ENCODE measurements around the gene AMH. TPM values are rescaled to one million over a fixed set of nuclear protein-coding genes. Genes with fewer than 3 reads are reported as not detected.
"Not testable (repeated sequence)": the region's sequence is repeated elsewhere in the genome, so short reads cannot be mapped to it uniquely, and the experiment has no call there.

The AMH gene
- polyA plus RNA-seq (2013): 0.40 TPM

DNA sequence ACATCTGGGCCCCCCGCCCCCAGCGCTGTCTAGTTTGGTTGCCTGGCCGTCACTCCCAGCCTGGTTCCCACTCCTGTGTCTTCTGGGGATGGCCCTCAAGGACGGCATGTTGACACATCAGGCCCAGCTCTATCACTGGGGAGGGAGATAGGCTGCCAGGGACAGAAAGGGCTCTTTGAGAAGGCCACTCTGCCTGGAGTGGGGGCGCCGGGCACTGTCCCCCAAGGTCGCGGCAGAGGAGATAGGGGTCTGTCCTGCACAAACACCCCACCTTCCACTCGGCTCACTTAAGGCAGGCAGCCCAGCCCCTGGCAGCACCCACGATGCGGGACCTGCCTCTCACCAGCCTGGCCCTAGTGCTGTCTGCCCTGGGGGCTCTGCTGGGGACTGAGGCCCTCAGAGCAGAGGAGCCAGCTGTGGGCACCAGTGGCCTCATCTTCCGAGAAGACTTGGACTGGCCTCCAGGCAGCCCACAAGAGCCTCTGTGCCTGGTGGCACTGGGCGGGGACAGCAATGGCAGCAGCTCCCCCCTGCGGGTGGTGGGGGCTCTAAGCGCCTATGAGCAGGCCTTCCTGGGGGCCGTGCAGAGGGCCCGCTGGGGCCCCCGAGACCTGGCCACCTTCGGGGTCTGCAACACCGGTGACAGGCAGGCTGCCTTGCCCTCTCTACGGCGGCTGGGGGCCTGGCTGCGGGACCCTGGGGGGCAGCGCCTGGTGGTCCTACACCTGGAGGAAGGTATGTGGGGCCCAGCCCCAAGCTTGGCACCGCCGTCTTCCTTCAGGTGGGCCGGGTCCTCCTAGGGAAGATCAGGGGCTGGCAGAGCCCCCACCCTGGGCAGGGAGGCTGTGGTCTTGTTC is at the start of gene AMH:
Gene AMH (plus strand): TSS at position 314 of the 857 bp plus-strand sequence. CDS start 10 bp downstream, at position 324.
- Histone ChIP-seq H3K27me3 (replicated peaks in 2 of 5; ENCODE audit: control insufficient read depth in 4 of 5, insufficient read depth in 5 of 5, low read length in 4 of 5) (peaks cover 0 to 53% (median 7%) of the 10 kb centered on the region in 5 experiments), H3K4me3 (ENCODE audit: control insufficient read depth in 1 of 7, extremely low read depth in 1 of 7, insufficient read depth in 4 of 7, low read depth in 2 of 7, low read length in 6 of 7) (peak within 1 kb of the TSS in 1 of 7 experiments; percentile 32), H3K36me3 (ENCODE audit: control insufficient read depth in 4 of 4, insufficient read depth in 4 of 4, low read length in 3 of 4) (peaks cover 5 to 52% (median 37%) of the 10 kb centered on the region in 4 experiments), H3K4me1 (ENCODE audit: control extremely low read depth in 1 of 4, control insufficient read depth in 4 of 4, insufficient read depth in 4 of 4, low read length in 3 of 4) (peaks cover 0 to 43% (median 36%) of the 10 kb centered on the region in 4 experiments), H3K27ac (ENCODE audit: insufficient read depth in 1 of 2, low read depth in 1 of 2, low read length in 2 of 2, poor library complexity in 1 of 2, severe bottlenecking in 2 of 2) (no peak within 1 kb of the TSS), H3K9me3 (ENCODE audit: control extremely low read depth in 1 of 5, control insufficient read depth in 4 of 5, insufficient read depth in 2 of 5, low read depth in 1 of 5, low read length in 4 of 5) (no peaks in the 10 kb centered on the region)
- ChIA-PET POLR2A (interaction anchor here (0.5 to 1.6 kb wide), 5 partner anchors 10 to 348 kb away, joined by 3 to 7 read pairs (median 4); no protein-coding TSS in a partner anchor), CTCF (interaction anchor here (0.7 to 7.5 kb wide), 2 partner anchors 9 to 45 kb away, joined by 4 to 52 read pairs; no protein-coding TSS in a partner anchor)
- 89% methylated on average over 21 of the region's 27 CpGs for WGBS (ENCODE audit: insufficient coverage)
- DNase-seq: no peak

DNA sequence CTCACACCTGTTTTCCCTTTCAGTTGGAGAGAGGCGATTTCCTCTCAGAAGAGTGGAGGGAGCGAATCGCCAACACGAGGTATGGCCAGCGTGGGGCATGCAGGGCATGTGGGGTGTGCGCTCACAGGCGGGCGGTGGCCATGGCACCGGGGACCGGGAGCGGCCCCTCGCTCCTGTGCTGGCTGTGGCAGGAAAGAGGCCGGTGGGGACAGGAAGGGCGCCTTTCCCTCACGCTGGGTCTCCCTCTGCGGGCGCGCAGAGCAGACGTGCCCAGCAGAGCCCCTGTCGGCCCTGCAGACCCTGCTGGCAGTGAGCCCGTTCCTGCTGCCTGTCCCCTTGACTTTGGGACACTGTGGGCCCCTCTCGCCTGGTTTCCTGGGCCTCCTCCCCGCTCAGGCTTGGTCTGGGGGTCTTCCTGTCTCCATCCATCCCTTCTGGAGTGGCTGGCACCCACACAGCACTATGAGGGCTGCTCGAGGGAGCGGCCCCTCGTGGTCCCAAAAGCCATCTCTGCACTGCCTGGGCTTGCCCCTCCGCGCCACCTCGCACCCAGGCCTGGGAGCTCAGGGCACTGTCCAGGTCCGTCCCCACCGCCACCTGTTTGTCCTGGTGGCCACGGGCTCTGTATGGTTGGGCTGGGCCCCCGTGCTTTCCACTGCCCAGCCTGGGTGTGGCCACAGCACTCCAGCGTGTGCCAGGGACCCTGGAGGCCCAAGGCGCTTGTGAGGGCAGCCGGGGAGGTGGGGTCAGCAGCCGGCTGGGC is 49.1 kb upstream of the AMH start:
- Histone ChIP-seq H3K36me3 (ENCODE audit: control insufficient read depth in 4 of 4, insufficient read depth in 4 of 4, low read length in 3 of 4) (peaks cover 0 to 77% (median 47%) of the 10 kb centered on the region in 4 experiments), H3K27ac (ENCODE audit: insufficient read depth in 1 of 2, low read depth in 1 of 2, low read length in 2 of 2, poor library complexity in 1 of 2, severe bottlenecking in 2 of 2) (no peak overlapping the region), H3K9me3 (ENCODE audit: control extremely low read depth in 1 of 5, control insufficient read depth in 4 of 5, insufficient read depth in 2 of 5, low read depth in 1 of 5, low read length in 4 of 5) (no peaks in the 10 kb centered on the region), H3K4me1 (ENCODE audit: control extremely low read depth in 1 of 4, control insufficient read depth in 4 of 4, insufficient read depth in 4 of 4, low read length in 3 of 4) (no peaks in the 10 kb centered on the region), H3K27me3 (replicated peaks in 2 of 5; ENCODE audit: control insufficient read depth in 4 of 5, insufficient read depth in 5 of 5, low read length in 4 of 5) (no peaks in the 10 kb centered on the region), H3K4me3 (ENCODE audit: control insufficient read depth in 1 of 7, extremely low read depth in 1 of 7, insufficient read depth in 4 of 7, low read depth in 2 of 7, low read length in 6 of 7) (no peak overlapping the region)
- WGBS (ENCODE audit: insufficient coverage): 96% methylated on average over 35 of the region's 37 CpGs
- ChIA-PET CTCF (interaction anchor here (1.1 to 2.0 kb wide), 6 partner anchors 10 to 45 kb away, joined by 3 to 9 read pairs (median 6); no protein-coding TSS in a partner anchor), POLR2A (no interaction called here)
- no peak for DNase-seq

GRCh38 chr19:2200624-2201294 is 48.4 kb upstream of the AMH start:
- CTCF ChIA-PET: not testable (repeated sequence)

GRCh38 chr19:2201473-2202148 is 47.5 kb upstream of the AMH start:
- 96% methylated on average over 21 of the region's 21 CpGs for WGBS (ENCODE audit: insufficient coverage)
- ChIA-PET CTCF (interaction anchor here (1.7 kb wide), 1 partner anchor 19 kb away, joined by 6 read pairs; no protein-coding TSS in a partner anchor), POLR2A (interaction anchor here (0.6 kb wide), 1 partner anchor 1460 kb away, joined by 3 read pairs; no protein-coding TSS in a partner anchor)
- H3K27ac ChIP-seq (ENCODE audit: insufficient read depth in 1 of 2, low read depth in 1 of 2, low read length in 2 of 2, poor library complexity in 1 of 2, severe bottlenecking in 2 of 2): no peak overlapping the region
- peaks cover 0 to 68% (median 38%) of the 10 kb centered on the region in 4 experiments for H3K36me3 ChIP-seq (ENCODE audit: control insufficient read depth in 4 of 4, insufficient read depth in 4 of 4, low read length in 3 of 4)
- H3K27me3 ChIP-seq (replicated peaks in 2 of 5; ENCODE audit: control insufficient read depth in 4 of 5, insufficient read depth in 5 of 5, low read length in 4 of 5): no peaks in the 10 kb centered on the region
- H3K9me3 ChIP-seq (ENCODE audit: control extremely low read depth in 1 of 5, control insufficient read depth in 4 of 5, insufficient read depth in 2 of 5, low read depth in 1 of 5, low read length in 4 of 5): no peaks in the 10 kb centered on the region
- no peak overlapping the region for H3K4me3 ChIP-seq (ENCODE audit: control insufficient read depth in 1 of 7, extremely low read depth in 1 of 7, insufficient read depth in 4 of 7, low read depth in 2 of 7, low read length in 6 of 7)
- no peak for DNase-seq
- no peaks in the 10 kb centered on the region for H3K4me1 ChIP-seq (ENCODE audit: control extremely low read depth in 1 of 4, control insufficient read depth in 4 of 4, insufficient read depth in 4 of 4, low read length in 3 of 4)

More at GRCh38 chr19:2200624-2201294, 48.4 kb upstream of the AMH start:
- H3K27me3 ChIP-seq (replicated peaks in 2 of 5; ENCODE audit: control insufficient read depth in 4 of 5, insufficient read depth in 5 of 5, low read length in 4 of 5); H3K9me3 ChIP-seq (ENCODE audit: control extremely low read depth in 1 of 5, control insufficient read depth in 4 of 5, insufficient read depth in 2 of 5, low read depth in 1 of 5, low read length in 4 of 5); H3K4me1 ChIP-seq (ENCODE audit: control extremely low read depth in 1 of 4, control insufficient read depth in 4 of 4, insufficient read depth in 4 of 4, low read length in 3 of 4); DNase-seq; H3K4me3 ChIP-seq (ENCODE audit: control insufficient read depth in 1 of 7, extremely low read depth in 1 of 7, insufficient read depth in 4 of 7, low read depth in 2 of 7, low read length in 6 of 7); POLR2A ChIA-PET; H3K27ac ChIP-seq (ENCODE audit: insufficient read depth in 1 of 2, low read depth in 1 of 2, low read length in 2 of 2, poor library complexity in 1 of 2, severe bottlenecking in 2 of 2): not testable (repeated sequence)
- peaks cover 0 to 75% (median 41%) of the 10 kb centered on the region in 4 experiments for H3K36me3 ChIP-seq (ENCODE audit: control insufficient read depth in 4 of 4, insufficient read depth in 4 of 4, low read length in 3 of 4)
- WGBS (ENCODE audit: insufficient coverage): 96% methylated on average over 49 of the region's 50 CpGs

DNA sequence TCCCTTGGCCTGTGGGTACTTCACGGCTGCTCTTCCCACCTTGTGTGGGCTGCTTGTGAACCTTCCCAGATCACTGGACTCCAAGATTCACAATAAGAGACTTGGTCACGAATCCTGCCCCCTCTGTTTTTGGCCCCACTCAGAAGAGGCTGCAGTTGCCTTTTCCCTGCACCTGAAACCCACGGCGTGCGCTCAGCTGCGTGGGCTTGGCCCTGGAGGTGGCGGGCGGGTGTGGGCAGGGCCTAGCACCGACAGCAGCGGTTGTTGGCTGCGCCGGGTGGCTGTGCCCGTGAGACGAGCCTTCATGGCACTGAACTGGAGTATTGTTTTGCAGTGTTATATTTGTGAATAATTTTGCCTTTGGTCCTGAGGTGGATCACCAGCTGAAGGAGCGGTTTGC is 46.8 kb upstream of the AMH start:
- H3K36me3 ChIP-seq (ENCODE audit: control insufficient read depth in 4 of 4, insufficient read depth in 4 of 4, low read length in 3 of 4): peaks cover 0 to 68% (median 41%) of the 10 kb centered on the region in 4 experiments
- POLR2A ChIA-PET: no interaction called here
- H3K27ac ChIP-seq (ENCODE audit: insufficient read depth in 1 of 2, low read depth in 1 of 2, low read length in 2 of 2, poor library complexity in 1 of 2, severe bottlenecking in 2 of 2): no peak overlapping the region
- H3K4me1 ChIP-seq (ENCODE audit: control extremely low read depth in 1 of 4, control insufficient read depth in 4 of 4, insufficient read depth in 4 of 4, low read length in 3 of 4): no peaks in the 10 kb centered on the region
- H3K27me3 ChIP-seq (replicated peaks in 2 of 5; ENCODE audit: control insufficient read depth in 4 of 5, insufficient read depth in 5 of 5, low read length in 4 of 5): no peaks in the 10 kb centered on the region
- 98% methylated on average over 14 of the region's 15 CpGs for WGBS (ENCODE audit: insufficient coverage)
- H3K4me3 ChIP-seq (ENCODE audit: control insufficient read depth in 1 of 7, extremely low read depth in 1 of 7, insufficient read depth in 4 of 7, low read depth in 2 of 7, low read length in 6 of 7): no peak overlapping the region
- no peaks in the 10 kb centered on the region for H3K9me3 ChIP-seq (ENCODE audit: control extremely low read depth in 1 of 5, control insufficient read depth in 4 of 5, insufficient read depth in 2 of 5, low read depth in 1 of 5, low read length in 4 of 5)
- no peak for DNase-seq
- CTCF ChIA-PET: interaction anchor here (1.1 to 1.7 kb wide), 2 partner anchors 20 to 37 kb away, joined by 3 to 6 read pairs; no protein-coding TSS in a partner anchor

DNA sequence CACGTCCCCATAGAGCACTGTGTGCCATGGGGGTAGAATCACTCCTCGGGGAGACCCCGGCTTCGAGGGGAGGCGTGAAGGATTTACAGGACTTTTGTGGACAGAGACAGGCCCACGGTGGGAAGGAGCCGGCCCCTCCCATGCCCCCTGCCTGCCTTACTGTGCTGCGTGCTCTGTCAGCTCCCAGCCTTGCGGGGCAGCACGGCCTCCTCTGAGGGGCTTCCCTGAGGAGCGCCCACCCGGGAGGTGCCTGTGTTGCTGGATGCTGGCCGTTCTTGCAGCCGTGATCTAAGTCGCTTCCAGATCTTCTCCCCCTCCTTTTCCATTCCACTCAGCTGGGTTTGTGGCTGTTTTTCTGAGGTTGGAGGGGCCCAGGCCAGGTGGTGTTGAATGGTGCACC is 42.1 kb upstream of the AMH start:
- H3K36me3 ChIP-seq (ENCODE audit: control insufficient read depth in 4 of 4, insufficient read depth in 4 of 4, low read length in 3 of 4): peaks cover 0 to 84% (median 53%) of the 10 kb centered on the region in 4 experiments
- 98% methylated on average over 10 of the region's 15 CpGs for WGBS (ENCODE audit: insufficient coverage)
- DNase-seq: no peak
- no peak overlapping the region for H3K4me3 ChIP-seq (ENCODE audit: control insufficient read depth in 1 of 7, extremely low read depth in 1 of 7, insufficient read depth in 4 of 7, low read depth in 2 of 7, low read length in 6 of 7)
- ChIA-PET CTCF (interaction anchor here (1.2 to 1.6 kb wide), 2 partner anchors 9 to 15 kb away, joined by 3 to 6 read pairs; no protein-coding TSS in a partner anchor), POLR2A (no interaction called here)
- H3K4me1 ChIP-seq (ENCODE audit: control extremely low read depth in 1 of 4, control insufficient read depth in 4 of 4, insufficient read depth in 4 of 4, low read length in 3 of 4): no peaks in the 10 kb centered on the region
- H3K9me3 ChIP-seq (ENCODE audit: control extremely low read depth in 1 of 5, control insufficient read depth in 4 of 5, insufficient read depth in 2 of 5, low read depth in 1 of 5, low read length in 4 of 5): no peaks in the 10 kb centered on the region
- no peak overlapping the region for H3K27ac ChIP-seq (ENCODE audit: insufficient read depth in 1 of 2, low read depth in 1 of 2, low read length in 2 of 2, poor library complexity in 1 of 2, severe bottlenecking in 2 of 2)
- no peaks in the 10 kb centered on the region for H3K27me3 ChIP-seq (replicated peaks in 2 of 5; ENCODE audit: control insufficient read depth in 4 of 5, insufficient read depth in 5 of 5, low read length in 4 of 5)

All from common myeloid progenitor, CD34-positive (primary cell).